Measurements from ENCODE around the gene CSTB.

GRCh38 chr21:43741423-43742096 is 34.5 kb downstream of the CSTB start:
- TF ChIP-seq CTCF (IDR thresholded peaks at IDR 0.05; ENCODE audit: low read length) (no peak), EZH2 (optimal IDR thresholded peaks at IDR 0.05; ENCODE audit: low read depth, low read length) (no peak)

Data from MM.1S (cell line).